Aorta (tissue), 5 donors: ENCODE results near the gene NFKBIL1. TPM values are rescaled to one million over a fixed set of nuclear protein-coding genes. Genes with fewer than 3 reads are reported as not detected.

Experiments
- ATAC-seq: fragments of 200-7000 bp; cut with Tn5 transposase; one replicate; pipeline ENCODE4 v1.9.1; 2022; ENCODE audit warnings: moderate library complexity; ENCODE audit not compliant: low FRiP score
- DNase-seq, 2 donors: peaks; one replicate each; pipeline ENCODE4 v3.0.0-alpha.2; 2020
- H3K27ac ChIP-seq, 2 donors: one replicate each; pipeline ENCODE4 v1.5.1; 2013; ENCODE audit warnings: low read length in 2 of 2, mild to moderate bottlenecking in 2 of 2, moderate library complexity in 2 of 2, control low read depth in 1 of 2, inconsistent platforms in 1 of 2, low read depth in 1 of 2
- H3K27me3 ChIP-seq, 2 donors: one replicate each; pipeline ENCODE4 v1.6.1; 2013; ENCODE audit warnings: control low read depth in 1 of 2, low read length in 1 of 2, mild to moderate bottlenecking in 1 of 2, moderate library complexity in 1 of 2; ENCODE audit not compliant: insufficient read depth in 2 of 2, control insufficient read depth in 1 of 2
- H3K36me3 ChIP-seq, 2 donors: one replicate each; pipeline ENCODE4 v1.6.1; 2013; ENCODE audit warnings: control low read depth in 1 of 2, low read length in 1 of 2, mild to moderate bottlenecking in 1 of 2; ENCODE audit not compliant: insufficient read depth in 2 of 2, control insufficient read depth in 1 of 2
- H3K4me1 ChIP-seq, 2 donors: one replicate each; pipeline ENCODE4 v1.6.1; 2013; ENCODE audit warnings: low read length in 2 of 2, control low read depth in 1 of 2, mild to moderate bottlenecking in 1 of 2, moderate library complexity in 1 of 2; ENCODE audit not compliant: insufficient read depth in 2 of 2, control insufficient read depth in 1 of 2
- H3K4me3 ChIP-seq, 2 donors: one replicate each; pipeline ENCODE4 v1.5.1; 2013; ENCODE audit warnings: low read length in 2 of 2, control low read depth in 1 of 2, mild to moderate bottlenecking in 1 of 2
- H3K9me3 ChIP-seq: one replicate; pipeline ENCODE4 v1.6.1; 2013; ENCODE audit warnings: mild to moderate bottlenecking, low read length; ENCODE audit not compliant: control insufficient read depth
- WGBS, 2 donors: extraction: QIAGEN DNeasy Blood & Tissue Kit; methylation state at CpG; one replicate each; pipeline ENCODE4 v1.1.7; 2013; 5-methylcytosine and 5-hydroxymethylcytosine counted together
- intact Hi-C, 2 donors: fragments of 100-400 bp; cut with DNase I; formaldehyde crosslinking; loops; one replicate each; pipeline versions ENCODE4 v1.14.2 to v1.15.0; 2022
- polyA plus RNA-seq, 2 donors: library from polyadenylated mRNA; stranded (reverse); fragments of 200-250 nt; gene quantifications; one replicate each; pipeline ENCODE4 v1.2.3, GENCODE V29; 2013
- total RNA-seq, 2 donors: library from RNA; stranded (reverse); fragmentation: NEBNext Ultra II Directional; extraction: Animal tissue kit (Norgen Biotek cat#: 25700); gene quantifications; one replicate each; pipeline ENCODE4 v1.2.1, GENCODE V29; 2021
- donor health status: healthy with polysubstance abuse.
- donor health status: Bipolar disorder and iron deficiency.
- donor health status: DM: no; HTN: no; CAD: no.
- donor health status: DM: no; HTN: no; CAD: no.
- donor health status: DM: yes; HTN: yes; CAD: no.

The NFKBIL1 gene
- total and polyA plus RNA-seq, 4 donors: 16.0 to 49.5 (median 22.0) TPM

DNA sequence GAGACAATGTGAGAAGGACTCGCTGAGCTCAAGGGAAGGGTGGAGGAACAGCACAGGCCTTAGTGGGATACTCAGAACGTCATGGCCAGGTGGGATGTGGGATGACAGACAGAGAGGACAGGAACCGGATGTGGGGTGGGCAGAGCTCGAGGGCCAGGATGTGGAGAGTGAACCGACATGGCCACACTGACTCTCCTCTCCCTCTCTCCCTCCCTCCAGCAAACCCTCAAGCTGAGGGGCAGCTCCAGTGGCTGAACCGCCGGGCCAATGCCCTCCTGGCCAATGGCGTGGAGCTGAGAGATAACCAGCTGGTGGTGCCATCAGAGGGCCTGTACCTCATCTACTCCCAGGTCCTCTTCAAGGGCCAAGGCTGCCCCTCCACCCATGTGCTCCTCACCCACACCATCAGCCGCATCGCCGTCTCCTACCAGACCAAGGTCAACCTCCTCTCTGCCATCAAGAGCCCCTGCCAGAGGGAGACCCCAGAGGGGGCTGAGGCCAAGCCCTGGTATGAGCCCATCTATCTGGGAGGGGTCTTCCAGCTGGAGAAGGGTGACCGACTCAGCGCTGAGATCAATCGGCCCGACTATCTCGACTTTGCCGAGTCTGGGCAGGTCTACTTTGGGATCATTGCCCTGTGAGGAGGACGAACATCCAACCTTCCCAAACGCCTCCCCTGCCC is 29.6 kb downstream of the NFKBIL1 start:
- no peaks in the 10 kb centered on the region for H3K36me3 ChIP-seq
- DNase-seq (no peak), ATAC-seq (no peak)
- no peak overlapping the region for H3K27ac ChIP-seq
- no peaks in the 10 kb centered on the region for H3K27me3 ChIP-seq
- intact Hi-C loops: no loop called here
- no peaks in the 10 kb centered on the region for H3K9me3 ChIP-seq
- no peak overlapping the region for H3K4me3 ChIP-seq
- 87 to 88% methylated on average over 18 to 19 of the region's 19 CpGs for WGBS, 2 donors
- H3K4me1 ChIP-seq: no peaks in the 10 kb centered on the region

DNA sequence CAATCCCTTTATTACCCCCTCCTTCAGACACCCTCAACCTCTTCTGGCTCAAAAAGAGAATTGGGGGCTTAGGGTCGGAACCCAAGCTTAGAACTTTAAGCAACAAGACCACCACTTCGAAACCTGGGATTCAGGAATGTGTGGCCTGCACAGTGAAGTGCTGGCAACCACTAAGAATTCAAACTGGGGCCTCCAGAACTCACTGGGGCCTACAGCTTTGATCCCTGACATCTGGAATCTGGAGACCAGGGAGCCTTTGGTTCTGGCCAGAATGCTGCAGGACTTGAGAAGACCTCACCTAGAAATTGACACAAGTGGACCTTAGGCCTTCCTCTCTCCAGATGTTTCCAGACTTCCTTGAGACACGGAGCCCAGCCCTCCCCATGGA is 30.2 kb downstream of the NFKBIL1 start:
- Histone ChIP-seq H3K27me3 (no peaks in the 10 kb centered on the region), H3K27ac (no peak overlapping the region), H3K4me3 (no peak overlapping the region), H3K36me3 (no peaks in the 10 kb centered on the region), H3K4me1 (no peaks in the 10 kb centered on the region), H3K9me3 (no peaks in the 10 kb centered on the region)
- intact Hi-C loops: no loop called here
- DNase-seq: no peak
- WGBS, 2 donors: 82 to 84% methylated on average over 3 of the region's 3 CpGs
- no peak for ATAC-seq

DNA sequence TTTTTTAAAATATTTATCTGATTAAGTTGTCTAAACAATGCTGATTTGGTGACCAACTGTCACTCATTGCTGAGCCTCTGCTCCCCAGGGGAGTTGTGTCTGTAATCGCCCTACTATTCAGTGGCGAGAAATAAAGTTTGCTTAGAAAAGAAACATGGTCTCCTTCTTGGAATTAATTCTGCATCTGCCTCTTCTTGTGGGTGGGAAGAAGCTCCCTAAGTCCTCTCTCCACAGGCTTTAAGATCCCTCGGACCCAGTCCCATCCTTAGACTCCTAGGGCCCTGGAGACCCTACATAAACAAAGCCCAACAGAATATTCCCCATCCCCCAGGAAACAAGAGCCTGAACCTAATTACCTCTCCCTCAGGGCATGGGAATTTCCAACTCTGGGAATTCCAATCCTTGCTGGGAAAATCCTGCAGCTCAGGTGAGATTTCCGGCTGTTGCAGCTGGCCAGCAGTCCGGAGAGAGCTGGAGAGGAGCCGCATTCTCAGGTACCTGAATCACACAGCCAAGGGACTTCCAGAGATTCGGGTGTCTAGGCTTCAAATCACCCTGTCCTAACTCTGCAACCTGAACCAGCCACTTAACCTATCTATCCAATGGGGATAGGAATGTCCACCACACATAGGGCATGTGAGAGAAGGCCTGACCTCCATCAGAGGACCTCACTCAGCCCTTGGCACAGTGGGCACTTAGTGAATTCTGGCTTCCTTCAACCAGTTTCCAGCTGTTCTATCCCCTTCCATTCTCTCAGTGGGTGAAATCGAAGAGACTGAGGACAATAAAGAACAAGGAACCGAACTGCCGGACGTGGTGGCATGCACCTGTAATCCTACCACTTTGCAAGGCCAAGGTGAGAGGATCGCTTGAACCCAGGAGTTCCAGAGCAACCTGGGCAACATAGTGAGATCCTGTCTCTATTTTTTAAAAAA is 31.0 kb downstream of the NFKBIL1 start:
- WGBS, 2 donors: 82 to 84% methylated on average over 12 of the region's 12 CpGs
- intact Hi-C loops: no loop called here
- Histone ChIP-seq H3K4me1 (no peaks in the 10 kb centered on the region), H3K27ac (no peak overlapping the region), H3K36me3 (no peaks in the 10 kb centered on the region), H3K9me3 (no peaks in the 10 kb centered on the region), H3K4me3 (no peak overlapping the region), H3K27me3 (no peaks in the 10 kb centered on the region)
- DNase-seq (no peak), ATAC-seq (no peak)

DNA sequence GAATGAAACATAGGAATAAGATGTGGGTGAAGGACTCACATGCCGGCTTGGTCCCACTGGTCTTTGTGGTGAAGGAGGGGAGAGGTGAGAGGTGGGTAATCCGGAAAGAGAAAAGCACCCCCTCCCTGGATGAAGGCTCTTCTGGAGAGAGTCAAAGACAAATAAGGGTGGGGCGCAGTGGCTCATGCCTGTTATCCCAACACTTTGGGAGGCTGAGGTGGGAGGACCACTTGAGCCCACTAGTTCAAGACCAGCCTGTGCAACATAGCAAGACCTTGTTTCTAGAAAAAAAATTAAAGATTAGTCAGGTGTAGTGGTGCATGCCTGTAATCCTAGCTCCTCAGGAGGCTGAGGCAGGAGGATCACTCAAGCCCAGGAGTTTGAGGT is 31.7 kb downstream of the NFKBIL1 start:
- Histone ChIP-seq H3K9me3 (no peaks in the 10 kb centered on the region), H3K4me1 (no peaks in the 10 kb centered on the region), H3K4me3 (no peak overlapping the region), H3K27me3 (no peaks in the 10 kb centered on the region), H3K27ac (no peak overlapping the region), H3K36me3 (no peaks in the 10 kb centered on the region)
- no peak for DNase-seq
- WGBS, 2 donors: 92 to 94% methylated on average over 3 of the region's 3 CpGs
- no peak for ATAC-seq
- intact Hi-C loops: no loop called here

DNA sequence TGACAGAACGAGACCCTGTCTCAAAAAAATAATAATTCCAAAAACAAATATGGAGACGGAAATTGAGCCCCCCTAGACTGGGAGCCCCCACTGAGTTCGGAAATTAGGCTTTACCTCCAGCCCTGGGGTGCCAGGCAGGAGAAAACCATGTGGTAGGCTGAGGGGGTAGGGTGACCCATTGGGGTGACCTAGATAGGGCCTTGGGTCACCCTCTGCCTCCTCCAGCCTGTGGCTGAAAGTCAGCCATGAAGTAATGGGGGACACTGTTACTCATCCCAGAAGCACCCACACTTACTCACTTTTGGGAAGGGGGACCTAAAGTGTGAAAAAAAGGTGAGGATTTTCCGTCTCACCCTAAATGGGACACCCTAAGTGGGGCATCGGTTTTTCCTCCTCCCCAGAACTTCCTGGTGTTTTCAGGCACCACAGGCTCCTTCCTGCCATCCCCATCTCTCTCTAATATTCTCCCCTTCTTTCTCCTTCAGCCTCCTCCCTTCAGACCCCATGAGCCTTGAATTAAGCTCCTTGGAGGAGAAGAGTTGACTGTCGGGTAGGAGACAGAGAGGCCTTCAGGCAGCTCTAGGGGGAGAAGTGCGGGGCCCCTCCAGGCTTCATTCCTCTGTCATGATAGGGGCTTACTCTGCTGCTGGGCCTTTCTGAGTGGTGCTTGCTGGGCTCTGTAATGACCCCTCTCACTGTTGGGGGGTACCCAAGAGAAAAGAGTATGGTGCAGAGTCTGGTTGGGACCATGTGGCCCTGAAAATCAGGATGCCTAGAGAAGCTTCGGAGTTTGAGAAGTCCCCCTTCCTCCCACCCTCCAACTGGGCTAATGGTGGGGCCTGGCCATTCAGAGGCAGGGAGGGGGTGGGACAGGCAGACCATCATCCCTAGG is 32.4 kb downstream of the NFKBIL1 start:
- ATAC-seq: no peak
- H3K4me3 ChIP-seq: no peak overlapping the region

DNA sequence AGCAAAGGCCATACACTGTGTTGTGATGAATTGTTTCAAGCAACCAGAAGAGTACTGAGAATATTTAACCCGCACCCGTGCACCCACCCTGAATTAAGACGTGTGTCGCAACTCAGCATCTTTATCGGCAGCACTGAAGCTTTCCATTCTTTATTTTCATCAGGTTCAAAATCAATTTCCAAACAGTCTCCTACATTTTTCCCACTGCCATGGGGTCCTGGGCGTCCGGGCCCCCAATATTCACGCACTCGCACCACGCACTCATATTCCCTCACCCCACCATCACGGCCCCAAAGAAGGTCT is 33.0 kb downstream of the NFKBIL1 start:
- H3K27me3 ChIP-seq: no peaks in the 10 kb centered on the region
- no peaks in the 10 kb centered on the region for H3K9me3 ChIP-seq
- WGBS, 2 donors: 39 to 40% methylated on average over 11 of the region's 11 CpGs
- H3K36me3 ChIP-seq: no peaks in the 10 kb centered on the region
- ATAC-seq: no peak
- H3K4me3 ChIP-seq: peak overlapping the region in 1 of 2 donors; percentile 32
- DNase-seq: no peak
- H3K4me1 ChIP-seq: no peaks in the 10 kb centered on the region
- intact Hi-C loops: loop anchor here (2.0 kb wide), 2 partner anchors 18 to 34 kb away; partner anchors contain the start of genes ATP6V1G2 (in 2 of the 2) and NFKBIL1 (in 2 of the 2)
- H3K27ac ChIP-seq: no peak overlapping the region

More for the DNA sequence above, 32.4 kb downstream of the NFKBIL1 start:
- intact Hi-C loops: loop anchor here (2.0 kb wide), 2 partner anchors 19 to 33 kb away; partner anchors contain the start of genes ATP6V1G2 (in 2 of the 2) and NFKBIL1 (in 2 of the 2)
- WGBS, 2 donors: 95 to 97% methylated on average over 8 of the region's 8 CpGs
- Histone ChIP-seq H3K36me3 (no peaks in the 10 kb centered on the region), H3K9me3 (no peaks in the 10 kb centered on the region), H3K4me1 (no peaks in the 10 kb centered on the region), H3K27me3 (no peaks in the 10 kb centered on the region), H3K27ac (no peak overlapping the region)
- no peak for DNase-seq

DNA sequence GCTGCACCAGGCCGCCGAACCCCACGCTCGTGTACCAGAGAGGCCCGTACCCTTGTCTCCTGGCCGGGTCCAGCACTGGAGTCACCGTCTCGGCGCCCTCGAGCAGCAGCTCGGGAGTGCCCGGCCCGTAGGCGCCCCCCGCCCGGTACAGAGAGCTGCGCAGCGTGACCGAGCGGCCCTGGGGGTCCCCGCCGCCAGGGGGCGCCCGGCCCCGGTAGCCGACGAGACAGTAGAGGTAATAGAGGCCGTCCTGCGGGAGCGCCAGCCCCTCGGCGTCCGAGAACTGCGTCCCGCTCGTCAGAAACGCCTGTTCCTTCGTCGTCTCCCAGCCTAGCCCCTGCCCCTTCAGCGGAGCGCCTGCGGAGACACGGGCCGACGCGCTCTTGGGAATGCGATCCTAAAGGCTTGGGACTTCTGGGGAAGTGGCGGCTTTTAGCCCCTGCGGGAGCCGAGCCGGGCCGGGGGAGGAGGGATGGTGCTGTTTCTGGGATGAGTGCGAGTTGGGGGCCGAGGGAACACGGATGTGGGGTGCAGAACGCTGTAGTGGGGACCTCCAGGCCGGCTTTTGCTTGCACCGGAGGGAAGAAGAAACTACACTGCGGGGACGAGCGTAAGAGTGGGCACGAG is 33.5 kb downstream of the NFKBIL1 start:
- Histone ChIP-seq H3K36me3 (no peaks in the 10 kb centered on the region), H3K27ac (peak overlapping the region in 1 of 2 donors; percentile 7), H3K27me3 (no peaks in the 10 kb centered on the region), H3K4me1 (no peaks in the 10 kb centered on the region), H3K9me3 (no peaks in the 10 kb centered on the region), H3K4me3 (peak overlapping the region; percentile 20 to 32)
- WGBS, 2 donors: 1% methylated on average over 62 of the region's 62 CpGs
- intact Hi-C loops: loop anchor here (2.0 kb wide), 2 partner anchors 18 to 34 kb away; partner anchors contain the start of genes ATP6V1G2 (in 2 of the 2) and NFKBIL1 (in 2 of the 2)
- DNase-seq (peak; percentile 92 to 97), ATAC-seq (peak; percentile 96)
